ENCODE measurements around the gene FBXL13.
"Not testable (repeated sequence)": the region's sequence is repeated elsewhere in the genome, so short reads cannot be mapped to it uniquely, and the experiment has no call there.

FBXL13 gene

GRCh38 chr7:103020876-103021275 lies 53.7 kb downstream of the FBXL13 start:
- not testable (repeated sequence) for DNase-seq

- DNase-seq = not testable (repeated sequence)
These were observed 56.3 kb downstream of the FBXL13 start for GRCh38 chr7:103018295-103018694.

- DNase-seq = no peak
These were observed 62.9 kb downstream of the FBXL13 start for GRCh38 chr7:103011650-103012049.

GRCh38 chr7:103010211-103010610 lies 64.4 kb downstream of the FBXL13 start:
- no peak for DNase-seq

GRCh38 chr7:103009466-103010185 lies 65.0 kb downstream of the FBXL13 start:
- no peak for DNase-seq

- DNase-seq = no peak
These were observed 71.6 kb downstream of the FBXL13 start for GRCh38 chr7:103003004-103003403.

GRCh38 chr7:103001210-103001609 lies 73.4 kb downstream of the FBXL13 start:
- no peak for DNase-seq

GRCh38 chr7:102996957-102997356 lies 77.6 kb downstream of the FBXL13 start:
- DNase-seq = no peak

GRCh38 chr7:102995609-102996008 lies 79.0 kb downstream of the FBXL13 start:
- not testable (repeated sequence) for DNase-seq

GRCh38 chr7:102994567-102994966 lies 80.0 kb downstream of the FBXL13 start:
- DNase-seq = no peak

GRCh38 chr7:102993718-102994029 lies 80.9 kb downstream of the FBXL13 start:
- DNase-seq = no peak

GRCh38 chr7:102992938-102993717 lies 81.5 kb downstream of the FBXL13 start:
- DNase-seq = no peak

- no peak for DNase-seq
These were observed 82.1 kb downstream of the FBXL13 start for GRCh38 chr7:102992509-102992937.

GRCh38 chr7:102991540-102992214 lies 82.9 kb downstream of the FBXL13 start:
- no peak for DNase-seq

- no peak for DNase-seq
These were observed 83.5 kb downstream of the FBXL13 start for GRCh38 chr7:102991077-102991539.

- no peak for DNase-seq
These were observed 84.0 kb downstream of the FBXL13 start for GRCh38 chr7:102990642-102991041.

- DNase-seq = no peak
These were observed 85.7 kb downstream of the FBXL13 start for GRCh38 chr7:102988631-102989560.

GRCh38 chr7:102988088-102988487 lies 86.5 kb downstream of the FBXL13 start:
- DNase-seq = no peak

- DNase-seq = no peak
These were observed 89.3 kb downstream of the FBXL13 start for GRCh38 chr7:102985176-102985783.

GRCh38 chr7:102983602-102984001 lies 91.0 kb downstream of the FBXL13 start:
- DNase-seq = no peak

- no peak for DNase-seq
These were observed 92.4 kb downstream of the FBXL13 start for GRCh38 chr7:102982235-102982634.

- DNase-seq = no peak
These were observed 93.1 kb downstream of the FBXL13 start for GRCh38 chr7:102981451-102981850.

Data from CD4-positive, alpha-beta T cell treated with Interleukin-6 for 4 hours (primary cell).